ENCODE measurements around the gene CTSV.
A peak's percentile ranks its signal among the peaks of the same experiment; 100 is the strongest.
"Not testable (repeated sequence)": the region's sequence is repeated elsewhere in the genome, so short reads cannot be mapped to it uniquely, and the experiment has no call there.

CTSV gene

GRCh38 chr9:97045300-97045699 is 6.4 kb upstream of the CTSV start:
- no peak overlapping the region for H3K4me3 ChIP-seq (ENCODE audit: low read depth in 1 of 2, low read length in 2 of 2)
- H3K36me3 ChIP-seq (ENCODE audit: control insufficient read depth in 1 of 2, insufficient read depth in 2 of 2, low read length in 2 of 2), result no peaks in the 10 kb centered on the region
- H3K9ac ChIP-seq (ENCODE audit: low read depth in 1 of 2, low read length in 2 of 2), result no peak overlapping the region
- H3K4me1 ChIP-seq (ENCODE audit: control insufficient read depth in 1 of 2, insufficient read depth in 2 of 2, low read length in 2 of 2), result peaks cover 4 to 7% of the 10 kb centered on the region in 2 donors
- H3K27ac ChIP-seq (ENCODE audit: low read depth, low read length), result no peak overlapping the region
- peaks cover 0 to 4% of the 10 kb centered on the region in 2 donors for H3K27me3 ChIP-seq (ENCODE audit: control insufficient read depth in 1 of 2, insufficient read depth in 2 of 2, low read length in 2 of 2)
- no peaks in the 10 kb centered on the region for H3K9me3 ChIP-seq (ENCODE audit: control insufficient read depth in 1 of 2, low read length in 2 of 2)

GRCh38 chr9:97041898-97042297 is 3.0 kb upstream of the CTSV start:
- Histone ChIP-seq H3K27ac (ENCODE audit: low read depth, low read length) (no peak overlapping the region), H3K36me3 (ENCODE audit: control insufficient read depth in 1 of 2, insufficient read depth in 2 of 2, low read length in 2 of 2) (no peaks in the 10 kb centered on the region), H3K27me3 (ENCODE audit: control insufficient read depth in 1 of 2, insufficient read depth in 2 of 2, low read length in 2 of 2) (peaks cover 11 to 15% of the 10 kb centered on the region in 2 donors), H3K4me1 (ENCODE audit: control insufficient read depth in 1 of 2, insufficient read depth in 2 of 2, low read length in 2 of 2) (peaks cover 4 to 7% of the 10 kb centered on the region in 2 donors), H3K9me3 (ENCODE audit: control insufficient read depth in 1 of 2, low read length in 2 of 2) (no peaks in the 10 kb centered on the region), H3K9ac (ENCODE audit: low read depth in 1 of 2, low read length in 2 of 2) (no peak overlapping the region), H3K4me3 (ENCODE audit: low read depth in 1 of 2, low read length in 2 of 2) (no peak overlapping the region)

GRCh38 chr9:97039514-97039860 is 545 bp upstream of the CTSV start:
- H3K9ac ChIP-seq (ENCODE audit: low read depth in 1 of 2, low read length in 2 of 2), result peak overlapping the region; percentile 28 to 49
- no peaks in the 10 kb centered on the region for H3K36me3 ChIP-seq (ENCODE audit: control insufficient read depth in 1 of 2, insufficient read depth in 2 of 2, low read length in 2 of 2)
- no peaks in the 10 kb centered on the region for H3K9me3 ChIP-seq (ENCODE audit: control insufficient read depth in 1 of 2, low read length in 2 of 2)
- peaks cover 11 to 15% of the 10 kb centered on the region in 2 donors for H3K27me3 ChIP-seq (ENCODE audit: control insufficient read depth in 1 of 2, insufficient read depth in 2 of 2, low read length in 2 of 2)
- peak overlapping the region; percentile 72 to 81 for H3K4me3 ChIP-seq (ENCODE audit: low read depth in 1 of 2, low read length in 2 of 2)
- no peak overlapping the region for H3K27ac ChIP-seq (ENCODE audit: low read depth, low read length)
- peaks cover 0 to 4% of the 10 kb centered on the region in 2 donors for H3K4me1 ChIP-seq (ENCODE audit: control insufficient read depth in 1 of 2, insufficient read depth in 2 of 2, low read length in 2 of 2)

- H3K27me3 ChIP-seq (ENCODE audit: control insufficient read depth in 1 of 2, insufficient read depth in 2 of 2, low read length in 2 of 2); H3K9ac ChIP-seq (ENCODE audit: low read depth in 1 of 2, low read length in 2 of 2); H3K4me1 ChIP-seq (ENCODE audit: control insufficient read depth in 1 of 2, insufficient read depth in 2 of 2, low read length in 2 of 2); H3K9me3 ChIP-seq (ENCODE audit: control insufficient read depth in 1 of 2, low read length in 2 of 2); H3K36me3 ChIP-seq (ENCODE audit: control insufficient read depth in 1 of 2, insufficient read depth in 2 of 2, low read length in 2 of 2); H3K27ac ChIP-seq (ENCODE audit: low read depth, low read length); H3K4me3 ChIP-seq (ENCODE audit: low read depth in 1 of 2, low read length in 2 of 2): not testable (repeated sequence)
Measured at GRCh38 chr9:97023505-97023904, 15.4 kb downstream of the CTSV start.

- Histone ChIP-seq H3K9ac (ENCODE audit: low read depth in 1 of 2, low read length in 2 of 2) (peak overlapping the region in 1 of 2 donors; percentile 33), H3K4me3 (ENCODE audit: low read depth in 1 of 2, low read length in 2 of 2) (peak overlapping the region; percentile 60 to 68), H3K27ac (ENCODE audit: low read depth, low read length) (peak overlapping the region; percentile 70)
- not testable (repeated sequence) for H3K36me3 ChIP-seq (ENCODE audit: control insufficient read depth in 1 of 2, insufficient read depth in 2 of 2, low read length in 2 of 2); H3K4me1 ChIP-seq (ENCODE audit: control insufficient read depth in 1 of 2, insufficient read depth in 2 of 2, low read length in 2 of 2); H3K27me3 ChIP-seq (ENCODE audit: control insufficient read depth in 1 of 2, insufficient read depth in 2 of 2, low read length in 2 of 2); H3K9me3 ChIP-seq (ENCODE audit: control insufficient read depth in 1 of 2, low read length in 2 of 2)
Measured at GRCh38 chr9:97013151-97014132, 25.5 kb downstream of the CTSV start.

- peak overlapping the region; percentile 49 to 68 for H3K4me3 ChIP-seq (ENCODE audit: low read depth in 1 of 2, low read length in 2 of 2)
- not testable (repeated sequence) for H3K36me3 ChIP-seq (ENCODE audit: control insufficient read depth in 1 of 2, insufficient read depth in 2 of 2, low read length in 2 of 2); H3K9me3 ChIP-seq (ENCODE audit: control insufficient read depth in 1 of 2, low read length in 2 of 2); H3K4me1 ChIP-seq (ENCODE audit: control insufficient read depth in 1 of 2, insufficient read depth in 2 of 2, low read length in 2 of 2); H3K9ac ChIP-seq (ENCODE audit: low read depth in 1 of 2, low read length in 2 of 2); H3K27ac ChIP-seq (ENCODE audit: low read depth, low read length); H3K27me3 ChIP-seq (ENCODE audit: control insufficient read depth in 1 of 2, insufficient read depth in 2 of 2, low read length in 2 of 2)
Measured at GRCh38 chr9:97012617-97013016, 26.3 kb downstream of the CTSV start.

GRCh38 chr9:97002195-97002594 is 36.7 kb downstream of the CTSV start:
- not testable (repeated sequence) for H3K4me1 ChIP-seq (ENCODE audit: control insufficient read depth in 1 of 2, insufficient read depth in 2 of 2, low read length in 2 of 2); H3K36me3 ChIP-seq (ENCODE audit: control insufficient read depth in 1 of 2, insufficient read depth in 2 of 2, low read length in 2 of 2); H3K4me3 ChIP-seq (ENCODE audit: low read depth in 1 of 2, low read length in 2 of 2); H3K9me3 ChIP-seq (ENCODE audit: control insufficient read depth in 1 of 2, low read length in 2 of 2); H3K9ac ChIP-seq (ENCODE audit: low read depth in 1 of 2, low read length in 2 of 2); H3K27me3 ChIP-seq (ENCODE audit: control insufficient read depth in 1 of 2, insufficient read depth in 2 of 2, low read length in 2 of 2); H3K27ac ChIP-seq (ENCODE audit: low read depth, low read length)

GRCh38 chr9:97001338-97001737 is 37.6 kb downstream of the CTSV start:
- H3K9ac ChIP-seq (ENCODE audit: low read depth in 1 of 2, low read length in 2 of 2); H3K27ac ChIP-seq (ENCODE audit: low read depth, low read length); H3K27me3 ChIP-seq (ENCODE audit: control insufficient read depth in 1 of 2, insufficient read depth in 2 of 2, low read length in 2 of 2); H3K36me3 ChIP-seq (ENCODE audit: control insufficient read depth in 1 of 2, insufficient read depth in 2 of 2, low read length in 2 of 2); H3K4me1 ChIP-seq (ENCODE audit: control insufficient read depth in 1 of 2, insufficient read depth in 2 of 2, low read length in 2 of 2); H3K4me3 ChIP-seq (ENCODE audit: low read depth in 1 of 2, low read length in 2 of 2); H3K9me3 ChIP-seq (ENCODE audit: control insufficient read depth in 1 of 2, low read length in 2 of 2): not testable (repeated sequence)

- H3K4me3 ChIP-seq (ENCODE audit: low read depth in 1 of 2, low read length in 2 of 2), result not testable (repeated sequence)
Measured at GRCh38 chr9:97000139-97000787, 38.7 kb downstream of the CTSV start.

GRCh38 chr9:96999733-97000132 is 39.2 kb downstream of the CTSV start:
- H3K36me3 ChIP-seq (ENCODE audit: control insufficient read depth in 1 of 2, insufficient read depth in 2 of 2, low read length in 2 of 2); H3K9me3 ChIP-seq (ENCODE audit: control insufficient read depth in 1 of 2, low read length in 2 of 2); H3K27me3 ChIP-seq (ENCODE audit: control insufficient read depth in 1 of 2, insufficient read depth in 2 of 2, low read length in 2 of 2); H3K9ac ChIP-seq (ENCODE audit: low read depth in 1 of 2, low read length in 2 of 2); H3K4me3 ChIP-seq (ENCODE audit: low read depth in 1 of 2, low read length in 2 of 2); H3K27ac ChIP-seq (ENCODE audit: low read depth, low read length); H3K4me1 ChIP-seq (ENCODE audit: control insufficient read depth in 1 of 2, insufficient read depth in 2 of 2, low read length in 2 of 2): not testable (repeated sequence)

More at GRCh38 chr9:97000139-97000787, 38.7 kb downstream of the CTSV start:
- H3K27ac ChIP-seq (ENCODE audit: low read depth, low read length); H3K4me1 ChIP-seq (ENCODE audit: control insufficient read depth in 1 of 2, insufficient read depth in 2 of 2, low read length in 2 of 2); H3K9me3 ChIP-seq (ENCODE audit: control insufficient read depth in 1 of 2, low read length in 2 of 2); H3K27me3 ChIP-seq (ENCODE audit: control insufficient read depth in 1 of 2, insufficient read depth in 2 of 2, low read length in 2 of 2); H3K36me3 ChIP-seq (ENCODE audit: control insufficient read depth in 1 of 2, insufficient read depth in 2 of 2, low read length in 2 of 2); H3K9ac ChIP-seq (ENCODE audit: low read depth in 1 of 2, low read length in 2 of 2): not testable (repeated sequence)

Measured in duodenal mucosa (tissue), 2 donors.